Left renal pelvis (tissue), 4 donors: ENCODE measurements around the gene FOLH1. TPM values are rescaled to one million over a fixed set of nuclear protein-coding genes. Genes with fewer than 3 reads are reported as not detected.
"Not testable (repeated sequence)": the region's sequence is repeated elsewhere in the genome, so short reads cannot be mapped to it uniquely, and the experiment has no call there.

Source experiments
- DNase-seq, 4 donors: peaks; one replicate each; pipeline ENCODE4 v3.0.0-alpha.2; 2013; ENCODE audit warnings: low read depth in 4 of 4, low spot score in 3 of 4
- polyA plus RNA-seq, 4 donors: library from polyadenylated mRNA; unstranded; fragments of 120-200 nt; gene quantifications; one replicate each; pipeline ENCODE4 v1.2.1, GENCODE V29; 2013; ENCODE audit not compliant: insufficient read length in 4 of 4

FOLH1 gene
- 10 to 100 TPM; 13.6 to 20.2 (median 19.3) TPM for polyA plus RNA-seq

DNA sequence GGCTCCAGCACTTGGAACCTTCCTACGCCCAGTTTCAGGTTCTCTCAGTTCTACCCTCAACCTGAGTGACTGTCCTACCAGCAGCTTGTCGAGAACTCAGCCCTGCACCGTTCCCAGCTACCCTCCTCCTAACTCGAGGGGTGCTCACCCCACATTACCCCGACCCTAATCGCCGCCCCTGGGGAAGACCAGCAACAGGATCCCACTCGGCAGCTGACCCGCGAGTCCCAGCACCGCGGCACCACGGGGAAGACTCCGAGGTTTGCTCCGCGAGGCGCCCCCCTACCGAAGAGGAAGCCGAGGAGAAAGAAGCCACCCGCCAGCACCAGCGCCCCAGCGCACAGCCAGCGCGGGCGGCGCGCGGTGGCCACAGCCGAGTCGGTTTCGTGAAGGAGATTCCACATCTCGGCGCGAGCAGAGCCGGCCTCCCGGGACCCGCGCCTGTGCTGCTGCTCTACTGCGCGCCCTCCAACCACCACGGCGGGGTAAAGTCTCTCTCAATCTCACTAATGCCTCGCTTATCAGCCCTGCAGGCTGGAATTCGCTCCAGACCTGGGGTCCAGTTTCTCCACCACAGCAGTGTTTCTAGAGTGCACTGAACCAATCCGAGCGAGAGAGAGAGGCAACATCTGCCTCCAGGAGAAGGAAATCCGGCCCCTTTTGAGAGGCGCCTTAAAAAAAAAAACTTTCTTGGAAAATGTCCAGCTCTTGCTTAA is at the start of gene FOLH1:
Gene FOLH1 (minus strand): TSS at position 597 of the 716 bp plus-strand sequence. CDS start 193 bp downstream, at position 404.
- peak in 3 of 4 donors; percentile 33 to 65 (median 56) for DNase-seq

- DNase-seq, result not testable (repeated sequence)
Measured at GRCh38 chr11:49255148-49255547, 46.7 kb upstream of the FOLH1 start.

DNA sequence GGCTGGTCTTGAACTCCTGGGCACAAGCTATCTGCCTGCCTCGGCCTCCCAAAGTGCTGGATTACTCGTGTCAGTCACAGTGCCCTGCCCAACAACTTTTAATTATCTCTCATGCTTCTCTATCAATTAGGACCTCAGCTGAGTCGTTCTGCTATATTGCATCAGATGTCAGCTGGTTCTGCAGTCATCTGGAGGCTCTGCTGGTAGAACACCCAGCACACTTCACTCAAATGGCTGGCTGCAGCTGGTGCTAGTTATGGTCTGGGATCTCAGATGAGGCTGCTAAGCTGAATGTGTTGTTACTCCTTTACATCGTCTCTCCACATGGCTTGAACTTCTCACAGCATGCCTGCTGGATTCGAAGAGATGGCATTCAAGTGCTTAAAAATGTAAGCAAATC is 42.8 kb upstream of the FOLH1 start:
- DNase-seq, result not testable (repeated sequence)

GRCh38 chr11:49250398-49251115 is 42.2 kb upstream of the FOLH1 start:
- DNase-seq, result not testable (repeated sequence)

DNA sequence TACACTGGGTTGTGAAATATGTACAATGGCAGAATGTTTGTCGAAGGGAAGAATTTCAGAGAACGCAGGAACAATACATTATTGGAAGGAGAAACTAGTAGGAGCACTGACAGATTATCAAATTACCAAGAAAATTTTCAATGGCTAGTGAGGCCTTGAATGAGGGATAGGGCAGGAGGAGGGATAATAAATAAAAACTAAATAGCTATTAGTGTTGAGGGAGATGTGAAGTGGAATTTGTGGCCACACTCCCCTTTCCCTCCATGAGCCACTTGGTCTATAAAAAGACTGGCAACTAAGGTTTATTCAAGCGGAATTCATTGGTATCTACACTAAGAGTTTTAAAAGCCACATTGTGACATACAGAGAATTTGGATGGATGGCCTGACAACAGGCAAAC is 41.0 kb upstream of the FOLH1 start:
- DNase-seq, result not testable (repeated sequence)

GRCh38 chr11:49233685-49234084 is 25.3 kb upstream of the FOLH1 start:
- not testable (repeated sequence) for DNase-seq

DNA sequence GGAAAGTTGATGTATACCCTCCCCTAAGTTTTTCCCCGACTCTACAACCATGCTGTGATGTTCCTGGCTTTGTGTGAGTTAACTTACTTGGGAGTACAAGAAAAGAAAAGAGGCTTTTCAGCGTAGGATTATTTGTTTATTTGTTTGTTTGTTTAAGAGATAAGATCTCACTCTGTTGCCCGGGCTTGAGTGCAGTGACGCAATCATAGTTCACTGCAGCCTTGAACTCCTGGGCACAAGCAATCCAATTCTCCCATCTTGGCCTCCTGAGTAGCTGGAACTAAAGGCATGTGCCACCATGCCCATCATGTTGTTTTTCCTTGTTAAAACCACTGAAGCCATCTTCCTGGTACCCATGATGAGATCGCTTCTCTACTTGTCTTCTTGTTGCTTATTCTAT is 24.6 kb upstream of the FOLH1 start:
- DNase-seq, result not testable (repeated sequence)

DNA sequence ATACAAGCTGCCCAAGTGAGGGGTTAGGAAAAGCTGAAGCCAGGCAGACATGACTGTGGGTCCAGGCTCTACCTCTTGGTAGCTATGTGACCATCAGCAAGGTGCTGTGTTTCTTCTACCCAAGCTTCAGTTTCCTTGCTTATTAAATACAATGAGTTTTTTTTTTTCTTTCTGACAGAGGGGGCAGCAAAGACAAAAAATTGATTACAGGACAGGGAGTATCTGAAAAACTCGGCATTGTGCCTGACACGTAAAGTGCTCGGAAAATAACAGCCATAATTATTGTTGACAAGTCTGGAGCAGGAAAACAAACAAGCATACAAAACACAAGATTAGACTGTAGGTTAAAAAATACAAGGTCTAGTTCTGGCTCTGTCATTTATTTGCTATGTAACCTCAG is 23.3 kb upstream of the FOLH1 start:
- not testable (repeated sequence) for DNase-seq

GRCh38 chr11:49230534-49230933 is 22.1 kb upstream of the FOLH1 start:
- DNase-seq, result peak in 1 of 4 donors; percentile 2

DNA sequence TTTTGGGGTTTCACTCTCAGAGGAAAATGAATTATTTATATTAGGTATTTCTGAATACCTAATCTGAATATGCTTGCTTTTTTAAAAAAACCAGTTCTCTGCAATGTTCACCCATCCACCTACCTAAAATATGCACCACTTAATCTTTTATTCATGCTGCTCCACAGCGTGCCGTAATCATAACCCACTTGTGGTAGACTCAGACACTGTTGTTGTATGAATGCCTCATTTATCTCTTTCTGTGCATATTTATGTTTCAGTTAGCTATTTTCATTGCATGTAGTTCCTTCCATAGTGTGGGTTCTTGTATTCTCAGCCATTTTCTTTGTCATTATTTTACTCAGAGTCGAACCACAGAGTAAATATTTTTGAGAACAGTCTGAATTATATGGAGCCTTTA is 21.6 kb upstream of the FOLH1 start:
- not testable (repeated sequence) for DNase-seq

- not testable (repeated sequence) for DNase-seq
Measured at GRCh38 chr11:49229136-49229535, 20.7 kb upstream of the FOLH1 start.

DNA sequence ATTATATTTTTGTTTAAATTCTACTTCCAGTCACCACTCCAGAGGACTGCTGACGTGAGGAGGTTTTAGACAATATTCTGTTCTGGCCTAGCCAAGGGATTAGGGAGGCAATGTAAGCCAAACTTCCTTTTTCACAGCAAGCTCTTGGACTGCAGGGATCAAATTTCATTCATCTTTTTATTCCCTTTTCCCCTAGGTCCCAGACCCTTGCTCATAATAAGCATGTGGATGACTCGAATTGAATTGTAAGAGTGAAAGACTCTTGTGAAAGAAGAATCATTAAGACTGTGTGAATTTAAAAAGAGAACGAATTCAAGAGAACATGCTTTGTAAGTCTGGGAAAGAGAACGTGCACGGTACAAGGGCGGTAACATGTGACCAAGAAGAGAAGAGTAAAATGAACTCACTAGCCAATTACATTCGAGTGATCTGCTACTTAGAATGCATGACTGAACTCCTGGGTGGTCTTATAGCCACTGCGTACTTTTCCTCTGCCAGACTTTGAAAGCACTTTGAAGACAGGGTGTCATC is 16.9 kb upstream of the FOLH1 start:
- not testable (repeated sequence) for DNase-seq

- no peak for DNase-seq
Measured at GRCh38 chr11:49221112-49221511, 12.7 kb upstream of the FOLH1 start.

DNA sequence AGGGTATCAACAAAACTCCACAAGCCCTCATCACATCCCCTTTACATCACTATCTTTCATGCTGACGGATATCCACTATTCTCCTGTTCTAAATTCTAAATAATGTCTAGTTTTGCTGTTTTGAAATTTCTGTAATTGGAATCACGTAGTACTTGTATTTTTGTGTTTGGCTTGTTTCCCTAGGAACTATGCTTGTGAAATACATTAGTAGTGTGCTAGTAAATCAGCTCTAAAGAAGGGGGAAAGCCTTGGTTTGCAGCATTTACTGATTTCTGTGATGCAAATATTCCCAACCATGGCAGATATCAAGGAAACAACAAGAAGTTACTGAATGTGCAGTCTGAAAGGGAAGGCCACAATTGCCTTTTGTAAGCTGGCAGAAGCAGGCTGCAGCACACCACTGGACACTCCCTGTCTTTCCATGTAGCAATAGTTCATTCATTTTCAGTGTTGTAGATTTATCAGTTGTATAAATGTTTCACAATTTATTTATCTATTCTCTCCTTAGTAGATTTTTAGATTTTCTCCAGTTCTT is 4.7 kb upstream of the FOLH1 start:
- no peak for DNase-seq

DNA sequence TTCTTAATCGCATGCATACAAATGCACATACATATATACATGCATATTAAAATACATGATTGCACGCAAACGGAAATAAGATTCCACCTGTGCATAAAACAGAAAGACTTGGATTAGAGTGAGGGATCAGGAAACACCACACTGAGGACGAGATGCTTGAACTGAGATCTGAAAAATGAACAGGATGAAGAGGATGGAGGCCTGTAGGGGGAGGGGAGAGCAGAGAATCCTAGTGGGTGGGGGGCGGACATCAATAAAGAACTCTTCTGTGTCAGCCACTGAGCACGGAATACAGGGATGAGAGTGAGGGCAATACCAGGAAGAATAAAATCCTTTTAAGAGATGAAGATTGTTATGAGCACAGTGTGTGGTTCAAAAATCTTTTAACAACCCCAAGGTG is 1.4 kb downstream of the FOLH1 start:
- DNase-seq, result not testable (repeated sequence)

DNA sequence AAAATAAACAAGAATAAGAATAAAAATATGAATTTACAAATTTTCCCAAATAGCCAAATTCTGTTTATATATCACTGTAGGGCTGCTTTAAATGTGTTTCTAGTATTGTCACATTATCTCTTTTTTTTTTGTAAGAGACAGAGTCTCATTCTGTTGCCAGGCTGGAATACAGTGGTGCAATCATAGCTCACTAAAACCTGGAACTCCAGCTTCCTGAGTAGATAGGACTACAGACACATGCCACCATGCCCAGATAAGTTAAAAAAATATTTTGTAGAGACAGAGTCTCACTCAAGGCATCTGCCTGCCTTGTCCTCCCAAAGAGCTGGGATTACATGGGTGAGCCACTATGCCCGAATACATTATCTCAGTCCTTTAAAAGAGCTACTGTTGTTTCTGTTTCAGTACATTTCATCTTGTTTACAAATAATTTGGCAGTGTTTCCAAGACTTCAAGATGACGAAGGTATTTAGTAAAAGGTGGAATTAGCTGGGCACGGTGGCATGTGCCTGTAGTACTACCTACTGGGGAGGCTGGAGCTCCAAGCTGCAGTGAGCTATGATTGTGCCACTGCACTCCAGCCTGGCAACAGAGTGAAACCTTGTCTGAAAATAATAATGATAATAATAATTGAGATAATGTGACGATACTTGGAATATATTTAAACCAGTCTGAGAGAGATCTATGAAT is 6.0 kb downstream of the FOLH1 start:
- no peak for DNase-seq

GRCh38 chr11:49196775-49197174 is 11.6 kb downstream of the FOLH1 start:
- not testable (repeated sequence) for DNase-seq

GRCh38 chr11:49196002-49196401 is 12.4 kb downstream of the FOLH1 start:
- not testable (repeated sequence) for DNase-seq

DNA sequence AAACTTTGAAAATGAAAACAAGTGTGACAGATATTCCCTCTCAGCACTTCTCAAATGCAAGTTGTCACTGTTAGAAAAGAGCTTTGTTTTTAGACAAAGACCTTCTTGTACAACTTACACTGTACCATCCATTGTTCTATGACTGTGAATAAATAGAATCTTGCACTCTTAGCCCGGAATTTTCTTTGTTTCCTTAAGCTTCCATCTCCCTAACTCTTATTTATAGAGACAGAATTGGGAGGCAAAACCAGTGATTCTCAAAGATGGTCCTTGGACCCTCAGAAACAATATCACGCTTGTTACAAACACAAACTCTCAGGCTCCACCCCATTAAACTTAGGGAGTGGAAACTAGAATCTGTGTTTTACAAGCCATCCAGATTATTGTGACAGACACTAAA is 18.1 kb downstream of the FOLH1 start:
- DNase-seq, result not testable (repeated sequence)

DNA sequence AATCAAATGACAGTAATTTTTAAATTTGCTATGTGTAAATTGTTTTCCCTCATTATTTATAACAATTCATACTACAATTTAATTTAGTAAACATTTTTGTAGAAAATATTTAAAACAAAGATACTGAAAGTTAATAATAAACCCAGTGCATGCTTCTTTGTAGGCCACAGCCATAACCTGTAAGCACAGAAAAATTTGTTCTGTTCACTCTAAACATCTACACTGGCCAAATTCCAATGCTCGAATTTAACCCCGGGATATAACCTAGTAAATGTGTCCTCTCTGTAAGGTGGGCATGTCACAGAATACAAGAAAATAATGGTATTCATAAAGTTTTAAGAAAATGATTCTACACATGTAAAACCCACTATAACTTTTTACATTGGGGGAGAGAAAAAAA is 22.2 kb downstream of the FOLH1 start:
- not testable (repeated sequence) for DNase-seq

DNA sequence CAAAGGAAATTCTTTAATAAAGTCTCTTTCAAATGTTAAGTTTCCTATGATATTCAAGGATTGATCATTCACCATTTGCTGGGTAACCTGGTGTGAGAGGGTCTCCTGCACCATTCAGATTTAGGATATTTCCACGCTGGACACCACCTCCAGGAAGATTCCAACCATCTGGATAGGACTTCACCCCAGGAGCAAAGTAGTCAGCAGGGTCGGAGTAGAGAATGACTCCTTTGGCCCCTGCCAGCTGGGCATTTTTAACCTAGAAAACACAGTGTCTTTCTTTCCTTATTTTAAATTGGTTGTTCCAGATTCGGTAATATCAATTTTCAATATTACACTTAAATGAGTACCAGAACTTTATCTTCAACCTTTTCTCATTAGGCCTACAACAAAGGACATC is 22.8 kb downstream of the FOLH1 start:
- not testable (repeated sequence) for DNase-seq
